ENCODE data around the gene CYFIP1.

The CYFIP1 gene

DNA sequence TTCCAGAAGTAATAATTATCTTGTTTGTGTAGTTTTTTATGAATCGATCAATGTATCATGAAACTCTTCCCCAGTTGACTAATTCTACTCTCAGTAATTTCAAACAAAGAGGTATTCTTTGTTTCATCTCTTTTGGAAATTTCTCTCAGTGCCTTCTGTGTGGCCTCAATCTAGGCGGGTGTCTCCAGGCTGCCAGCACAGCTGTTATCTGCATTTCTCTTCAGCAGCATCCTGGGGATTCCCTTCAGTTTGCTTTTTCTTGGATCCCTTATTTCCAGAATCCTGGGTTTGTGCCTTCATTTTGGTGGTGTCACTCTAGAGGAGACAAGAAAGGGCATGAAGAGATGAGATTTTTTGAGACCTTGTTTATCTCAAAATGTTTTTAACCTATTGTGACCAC, 119.0 kb downstream of the CYFIP1 start:
- DNase-seq = no peak

DNA sequence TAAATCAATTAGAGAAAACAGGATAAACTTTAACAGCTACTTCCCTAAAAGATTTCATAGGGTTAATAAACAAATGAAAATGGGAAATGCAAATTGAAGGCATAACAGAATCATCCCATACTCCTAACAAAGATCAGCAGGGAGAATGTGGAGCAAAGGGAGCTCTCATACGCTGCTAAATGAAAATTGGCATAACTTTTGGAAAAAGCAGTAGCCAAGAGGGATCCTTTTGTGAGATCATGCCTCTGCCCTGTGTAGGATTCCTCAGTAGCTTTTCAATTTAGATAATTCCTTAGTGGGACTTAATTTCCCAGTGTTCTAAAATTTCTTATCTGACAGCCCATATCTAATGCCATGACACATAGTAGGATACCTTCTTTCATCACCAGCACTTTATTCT, 123.5 kb downstream of the CYFIP1 start:
- no peak for DNase-seq

DNA sequence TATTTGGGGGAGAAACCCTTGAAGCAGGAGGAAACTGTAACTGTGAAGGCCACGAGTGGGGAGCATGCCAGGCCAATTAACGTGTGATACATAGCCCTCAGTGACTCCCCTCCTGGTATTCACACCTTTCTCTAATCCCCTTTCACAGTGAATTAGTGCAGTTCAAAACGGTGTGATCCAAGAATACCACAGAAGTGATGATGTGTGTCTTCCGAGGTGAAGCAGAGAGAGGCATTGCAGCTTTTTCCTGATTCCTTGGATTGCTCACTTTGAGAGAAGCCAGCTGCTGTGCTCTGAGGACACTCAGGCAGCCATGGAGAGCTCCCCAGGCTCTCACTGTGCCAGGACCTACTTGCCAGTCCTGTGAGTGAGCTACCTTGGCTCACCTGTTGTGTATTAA, 124.4 kb downstream of the CYFIP1 start:
- no peak for DNase-seq

DNA sequence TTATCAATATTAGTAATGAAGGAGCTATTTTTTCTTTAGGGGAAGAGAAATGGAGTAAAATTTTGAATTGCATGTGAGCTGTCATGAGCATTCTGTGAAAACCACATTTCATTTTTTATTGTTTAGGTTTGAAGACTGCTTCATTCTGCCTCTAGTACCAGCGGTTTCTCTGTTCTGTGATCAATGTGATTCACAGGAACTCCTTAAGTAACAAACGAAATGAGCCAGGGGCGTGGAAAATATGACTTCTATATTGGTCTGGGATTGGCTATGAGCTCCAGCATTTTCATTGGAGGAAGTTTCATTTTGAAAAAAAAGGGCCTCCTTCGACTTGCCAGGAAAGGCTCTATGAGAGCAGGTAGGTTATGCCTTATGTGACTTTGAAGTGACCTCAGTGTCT, 128.7 kb downstream of the CYFIP1 start:
- no peak for DNase-seq

DNA sequence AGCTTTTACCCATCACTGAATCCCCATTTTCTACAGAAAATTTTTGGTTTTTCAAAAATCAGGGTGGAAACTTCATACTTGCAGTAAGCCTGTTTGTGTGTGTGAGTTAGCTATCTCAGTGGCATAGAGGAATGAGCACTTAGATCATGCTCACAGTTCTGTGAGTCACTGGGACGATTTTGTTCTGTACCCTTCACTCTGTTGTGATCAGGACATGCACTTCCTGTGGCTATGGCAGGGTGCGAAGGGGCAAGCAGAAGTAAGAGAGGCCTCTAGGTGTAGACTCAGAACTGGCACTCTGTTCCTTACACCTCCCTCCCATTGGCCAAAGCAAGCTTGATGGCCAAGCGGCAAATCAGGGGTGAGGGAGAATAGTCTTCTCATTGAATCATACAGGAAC, 130.1 kb downstream of the CYFIP1 start:
- DNase-seq = no peak

DNA sequence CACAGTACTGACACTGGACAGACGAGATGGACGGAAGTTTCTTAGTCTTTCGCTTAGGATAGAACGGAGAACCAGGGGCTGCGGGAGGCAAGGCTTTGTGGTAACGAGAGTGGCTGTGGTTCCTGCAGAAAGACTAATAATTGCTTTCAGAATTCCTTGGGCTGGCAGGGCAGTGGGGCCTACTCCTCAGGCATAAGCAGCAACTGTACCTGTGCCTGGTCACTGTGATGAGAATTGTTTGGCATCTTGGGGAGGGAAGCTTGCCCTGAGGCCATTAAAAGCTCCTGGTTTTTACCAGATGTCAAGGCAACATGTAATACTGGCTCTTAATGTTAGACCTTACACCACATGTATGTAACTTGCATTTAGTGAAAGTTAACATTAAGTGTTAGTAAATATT, 134.1 kb downstream of the CYFIP1 start:
- no peak for DNase-seq

DNA sequence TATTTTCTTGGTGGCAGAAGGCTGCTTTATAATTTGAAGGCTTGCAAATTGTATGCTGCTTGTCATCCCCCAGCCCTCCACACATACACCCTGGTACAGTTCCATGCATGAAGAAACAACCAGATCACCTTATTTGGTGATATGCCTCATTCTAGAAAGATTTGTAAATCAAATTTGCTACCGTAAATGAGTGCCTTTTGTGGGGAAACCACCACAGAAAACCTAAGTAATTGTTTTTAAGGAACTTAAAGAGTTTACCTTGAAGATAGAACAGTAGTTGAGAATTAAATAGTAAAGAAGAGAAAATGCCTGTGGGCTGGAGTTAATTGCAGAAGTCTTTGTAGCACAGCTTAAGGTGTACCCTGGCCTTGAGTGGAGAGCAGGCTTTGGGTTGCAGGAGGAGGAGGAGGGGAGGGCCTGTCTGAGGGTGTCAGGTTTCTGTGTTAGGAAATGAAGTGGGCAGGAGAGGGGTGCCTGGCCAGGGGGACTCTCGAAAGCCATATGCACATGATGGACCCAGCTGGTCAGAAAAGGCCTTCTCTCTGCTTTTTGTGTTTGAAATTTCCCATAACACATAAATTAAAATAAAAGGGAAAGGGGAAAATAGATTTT, 134.8 kb downstream of the CYFIP1 start:
- no peak for DNase-seq

DNA sequence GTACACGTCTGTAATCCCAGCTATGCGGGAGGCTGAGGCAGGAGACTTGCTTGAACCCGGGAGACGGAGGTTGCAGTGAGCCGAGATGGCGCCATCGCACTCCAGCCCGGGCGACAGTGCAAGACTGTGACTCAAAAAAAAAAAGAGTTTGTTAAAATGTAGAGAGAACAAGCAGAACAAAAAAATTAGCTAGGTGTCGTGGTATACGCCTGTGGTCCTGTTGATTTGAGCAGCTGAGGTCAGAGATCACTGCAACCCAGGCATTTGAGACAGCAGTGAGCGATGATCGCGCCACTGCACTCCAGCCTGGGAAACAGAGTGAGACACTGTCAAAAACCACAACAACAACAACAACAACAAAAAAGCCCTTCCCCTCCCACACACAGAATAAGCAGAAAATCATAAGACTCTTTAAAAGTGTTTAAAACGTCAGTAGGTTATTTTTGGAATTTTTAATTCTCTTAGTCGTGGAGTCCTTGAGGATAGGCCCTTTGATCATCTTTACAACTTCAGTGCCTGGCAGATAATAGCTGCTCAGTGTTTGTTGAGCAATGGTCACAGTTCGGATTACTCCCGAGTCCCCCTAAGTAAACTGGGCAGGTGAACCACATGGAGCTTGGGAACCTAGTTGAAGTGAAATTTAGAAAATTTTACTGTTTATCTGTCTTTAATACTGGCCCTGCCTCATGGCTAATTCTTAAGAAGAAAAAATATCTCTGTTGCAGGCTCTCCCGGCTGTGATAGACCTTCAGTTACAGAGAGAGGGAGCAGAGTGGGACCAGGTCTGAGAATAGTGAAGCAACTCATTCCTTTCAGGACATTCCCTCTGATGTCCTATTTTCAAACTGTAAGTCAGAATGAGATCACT, 135.5 kb downstream of the CYFIP1 start:
- no peak for DNase-seq

DNA sequence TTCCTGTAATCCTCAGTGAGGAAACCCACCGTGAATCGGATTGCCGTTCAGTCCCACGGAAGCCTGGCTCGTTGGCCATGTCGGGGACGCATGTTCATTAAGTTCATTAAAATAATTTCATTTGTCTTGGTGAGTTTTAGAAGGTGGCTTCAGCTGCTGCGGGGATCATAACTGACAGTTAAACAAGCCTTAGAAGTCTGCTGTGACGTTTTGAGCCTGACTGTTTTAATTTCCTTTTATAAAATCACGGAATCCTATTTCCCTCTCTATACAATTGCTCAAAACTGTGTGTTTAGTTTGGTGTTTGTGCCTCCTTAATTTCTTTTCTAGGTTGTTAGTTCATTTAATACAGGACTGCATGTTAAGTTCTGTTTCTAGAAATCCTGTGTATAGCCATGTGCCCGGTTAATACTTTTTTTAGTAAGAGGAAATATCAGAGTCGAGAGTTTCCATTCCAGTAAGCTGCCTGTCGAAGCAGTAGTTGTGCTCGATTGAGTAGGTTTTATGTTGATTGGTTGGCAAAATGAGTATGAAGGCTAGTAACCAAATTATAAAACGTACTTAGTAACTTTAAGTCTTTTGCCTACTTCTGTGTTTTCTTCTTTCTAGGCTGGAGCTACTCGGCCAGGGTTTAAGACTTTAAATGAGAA, 141.0 kb downstream of the CYFIP1 start:
- DNase-seq = no peak

DNA sequence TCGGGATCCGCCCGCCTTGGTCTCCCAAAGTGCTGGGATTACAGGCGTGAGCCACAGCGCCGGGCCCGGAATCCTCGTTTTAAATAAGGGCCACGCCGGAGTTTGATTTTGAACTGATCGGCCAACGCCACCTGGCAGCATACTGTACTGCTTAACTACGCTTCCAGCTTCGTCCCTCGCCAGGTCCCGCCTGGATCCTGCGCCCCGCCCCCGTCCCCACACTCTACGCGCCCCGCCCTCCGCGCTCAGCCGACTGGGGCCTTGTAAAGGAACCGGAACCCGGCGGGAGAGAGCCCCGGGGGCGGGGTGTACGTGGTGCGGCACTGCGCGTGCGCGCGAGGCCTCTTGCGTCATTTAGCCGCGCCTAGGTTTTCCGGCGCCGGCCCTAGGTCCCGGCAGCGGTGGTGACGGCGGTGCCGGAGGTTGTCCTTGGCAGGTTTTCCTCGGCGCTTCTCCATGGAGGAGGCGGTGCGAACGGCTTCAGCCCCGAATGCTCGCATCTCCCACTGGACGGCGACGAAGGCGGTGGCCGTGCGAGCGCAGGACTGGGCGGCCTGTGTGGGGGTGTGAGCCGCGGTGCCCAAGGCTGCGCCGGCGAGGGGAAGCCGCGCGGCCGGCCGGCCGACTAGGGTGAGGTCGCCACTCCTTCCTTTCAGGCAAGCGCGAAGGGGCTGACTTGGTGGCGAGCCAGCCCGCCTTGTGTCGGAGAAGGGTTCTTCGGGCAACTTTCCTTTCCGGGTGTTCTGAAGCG, 141.7 kb downstream of the CYFIP1 start, which contains the start of gene NIPA2:
Gene NIPA2 (plus strand): TSS at position 375 of the 751 bp plus-strand sequence. CDS start 13,066 bp downstream, outside the sequence.
- peak; percentile 97 for DNase-seq

DNA sequence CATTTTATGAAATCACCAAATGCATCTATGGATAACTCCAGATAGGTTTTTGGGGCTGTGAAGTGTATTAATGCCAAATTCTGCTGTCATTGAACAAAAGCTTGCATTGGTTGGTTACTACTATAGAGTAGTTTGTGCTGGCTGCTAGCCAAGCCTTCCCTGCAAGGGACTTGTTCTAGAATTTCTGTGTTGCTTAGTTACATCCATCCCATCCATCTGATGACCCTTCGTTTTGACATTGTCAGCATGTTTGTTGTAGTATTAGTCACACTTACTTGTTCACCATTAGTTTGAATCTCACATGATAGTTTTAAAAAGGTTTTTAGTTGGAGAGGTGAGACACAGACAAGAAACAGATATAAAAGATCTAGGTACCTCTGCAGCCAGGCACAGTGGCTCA, 148.7 kb downstream of the CYFIP1 start:
- no peak for DNase-seq

DNA sequence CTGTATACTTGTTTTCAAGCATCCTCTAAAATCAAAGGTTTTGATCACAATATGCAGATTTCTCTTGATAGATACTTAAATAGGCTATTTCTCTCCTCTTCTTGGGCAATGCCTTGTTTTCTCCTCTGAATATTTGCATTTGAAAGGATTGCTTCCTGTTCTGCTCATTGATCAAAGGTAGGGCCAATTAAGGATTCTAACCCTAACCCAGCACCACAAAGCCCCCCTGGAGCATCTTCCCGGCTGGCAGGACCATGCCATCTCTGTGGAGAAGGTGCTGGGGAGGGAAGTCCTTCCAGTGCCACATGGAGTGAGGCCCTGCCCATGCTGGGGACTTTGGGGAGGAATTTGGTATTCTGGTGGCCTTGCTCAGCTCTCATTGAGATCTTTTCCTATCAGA, 153.0 kb downstream of the CYFIP1 start:
- no peak for DNase-seq

DNA sequence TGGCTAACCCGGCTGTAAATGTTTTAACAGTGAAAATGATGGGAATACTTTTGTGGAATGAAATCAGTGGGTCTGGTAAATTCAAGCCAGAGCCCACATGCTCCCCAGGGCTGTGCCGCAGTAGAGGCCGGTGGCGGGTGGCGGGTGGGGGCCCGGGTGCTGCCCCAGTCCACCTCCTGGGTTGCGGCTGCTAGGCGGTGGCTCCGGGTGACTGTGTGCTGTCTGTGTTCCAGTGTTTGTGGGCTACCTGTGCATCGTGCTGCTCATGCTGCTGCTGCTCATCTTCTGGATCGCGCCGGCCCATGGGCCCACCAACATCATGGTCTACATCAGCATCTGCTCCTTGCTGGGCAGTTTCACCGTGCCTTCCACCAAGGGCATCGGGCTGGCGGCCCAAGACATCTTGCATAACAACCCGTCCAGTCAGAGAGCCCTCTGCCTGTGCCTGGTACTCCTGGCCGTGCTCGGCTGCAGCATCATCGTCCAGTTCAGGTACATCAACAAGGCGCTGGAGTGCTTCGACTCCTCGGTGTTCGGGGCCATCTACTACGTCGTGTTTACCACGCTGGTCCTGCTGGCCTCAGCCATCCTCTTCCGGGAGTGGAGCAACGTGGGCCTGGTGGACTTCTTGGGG, 156.6 kb downstream of the CYFIP1 start:
- DNase-seq = no peak

DNA sequence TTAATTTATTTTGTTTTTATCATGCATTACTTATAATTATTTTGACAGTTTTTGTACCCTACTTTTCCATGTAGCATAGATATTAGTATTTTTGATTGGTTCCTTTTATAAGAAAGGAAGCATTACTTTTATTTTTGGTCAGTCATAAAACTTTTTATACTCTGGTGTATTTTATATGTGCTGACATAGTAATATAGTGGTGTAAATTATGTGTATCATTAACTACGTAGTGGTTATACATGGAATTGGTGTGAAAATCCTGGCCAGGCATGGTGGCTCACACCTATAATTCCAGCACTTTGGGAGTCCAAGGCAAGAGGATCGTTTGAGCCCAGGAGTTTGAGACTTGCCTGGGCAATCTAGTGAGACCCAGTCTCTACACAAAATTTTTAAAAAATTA, 160.5 kb downstream of the CYFIP1 start:
- DNase-seq = no peak

Measured in amniotic stem cell (primary cell).